Stimulated activated naive CD8-positive, alpha-beta T cell treated with anti-CD3 and anti-CD28 coated beads, Interleukin-15, Interleukin-2, amounts not matched to agents 100 ng/mL and 50 ng/mL, for 24 hours (primary cell): Measurements from ENCODE around the gene CEP83.
"Not testable (repeated sequence)": the region's sequence is repeated elsewhere in the genome, so short reads cannot be mapped to it uniquely, and the experiment has no call there.

Experiments used
- H3K27ac Mint-ChIP-seq: one replicate; pipeline ENCODE4 v1.8.0; 2021; ENCODE audit warnings: mild to moderate bottlenecking, mixed read lengths
- H3K27me3 Mint-ChIP-seq: one replicate; pipeline ENCODE4 v1.8.0; 2021; ENCODE audit warnings: mixed read lengths
- H3K36me3 Mint-ChIP-seq: one replicate; pipeline ENCODE4 v1.8.0; 2021; ENCODE audit warnings: low read depth, mixed read lengths
- H3K4me1 Mint-ChIP-seq: one replicate; pipeline ENCODE4 v1.8.0; 2021; ENCODE audit warnings: low read depth, mixed read lengths
- H3K4me3 Mint-ChIP-seq: one replicate; pipeline ENCODE4 v1.8.0; 2021; ENCODE audit warnings: mild to moderate bottlenecking, mixed read lengths
- H3K9me3 Mint-ChIP-seq: one replicate; pipeline ENCODE4 v1.8.0; 2021; ENCODE audit warnings: mixed read lengths

The CEP83 gene

DNA sequence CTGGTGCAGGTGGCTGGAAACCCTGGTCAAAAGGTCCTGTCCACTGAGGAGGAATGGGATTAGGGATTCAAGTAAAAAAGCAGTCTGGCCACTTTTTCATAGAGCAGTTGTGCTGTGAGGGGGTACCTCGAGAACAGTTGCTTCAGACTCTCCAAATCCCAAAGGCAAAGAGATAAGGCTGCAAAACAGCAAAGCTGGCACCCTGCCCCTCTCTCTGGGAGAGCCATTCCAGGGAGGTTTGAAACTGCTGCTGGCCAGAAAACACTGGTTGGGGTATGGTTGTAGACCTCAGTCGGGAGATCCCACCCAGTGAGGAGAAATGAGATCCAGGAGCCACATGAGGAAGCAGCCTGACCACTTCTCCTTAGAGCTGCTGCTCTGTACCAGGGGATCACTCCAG is 137.3 kb downstream of the CEP83 start:
- peaks cover 38% of the 10 kb centered on the region for H3K9me3 Mint-ChIP-seq
- H3K27ac Mint-ChIP-seq, result no peak overlapping the region
- H3K4me3 Mint-ChIP-seq, result no peak overlapping the region
- H3K4me1 Mint-ChIP-seq, result peaks cover 24% of the 10 kb centered on the region
- no peaks in the 10 kb centered on the region for H3K27me3 Mint-ChIP-seq
- peaks cover 85% of the 10 kb centered on the region for H3K36me3 Mint-ChIP-seq

DNA sequence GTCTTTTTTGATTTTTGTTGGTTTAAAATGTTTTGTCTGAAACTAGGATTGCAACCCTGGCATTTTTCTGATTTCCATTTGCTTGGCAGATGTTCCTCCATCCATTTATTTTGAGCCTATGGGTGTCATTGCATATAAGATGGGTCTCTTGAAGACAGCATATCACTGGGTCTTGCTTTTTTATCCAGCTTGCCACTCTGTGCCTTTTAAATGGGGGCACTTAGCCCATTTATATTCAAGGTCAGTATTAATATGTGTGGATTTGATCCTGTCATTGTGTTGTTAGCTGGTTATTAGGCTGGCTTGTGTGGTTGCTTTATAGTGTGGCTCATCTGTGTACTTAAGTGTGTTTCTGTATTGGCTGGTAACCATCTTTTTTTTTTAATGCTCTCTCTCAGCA is 139.6 kb downstream of the CEP83 start:
- H3K9me3 Mint-ChIP-seq, result peaks cover 45% of the 10 kb centered on the region

DNA sequence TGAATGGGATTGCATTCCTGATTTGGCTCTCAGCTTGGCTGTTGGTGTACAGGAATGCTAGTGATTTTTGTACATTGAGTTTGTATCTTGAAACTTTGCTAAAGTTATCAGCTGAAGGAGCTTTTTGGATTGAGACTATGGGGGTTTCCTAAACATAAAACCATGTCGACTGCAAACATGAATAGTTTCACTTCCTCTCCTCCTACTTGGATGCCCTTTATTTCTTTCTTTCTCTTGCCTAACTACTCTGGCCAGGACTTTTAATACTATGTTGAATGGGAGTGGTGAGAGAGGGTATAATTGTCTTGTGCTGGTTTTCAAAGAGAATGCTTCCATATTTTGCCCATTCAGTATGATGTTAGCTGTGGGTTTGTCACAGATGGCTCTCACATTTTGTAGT is 141.5 kb downstream of the CEP83 start:
- Mint-ChIP-seq H3K36me3 (peaks cover 61% of the 10 kb centered on the region), H3K27ac (no peak overlapping the region), H3K27me3 (no peaks in the 10 kb centered on the region), H3K4me1 (peaks cover 13% of the 10 kb centered on the region), H3K4me3 (no peak overlapping the region), H3K9me3 (peaks cover 45% of the 10 kb centered on the region)

More for the DNA sequence above, 139.6 kb downstream of the CEP83 start:
- Mint-ChIP-seq H3K4me3 (no peak overlapping the region), H3K27me3 (no peaks in the 10 kb centered on the region), H3K36me3 (peaks cover 70% of the 10 kb centered on the region), H3K27ac (no peak overlapping the region), H3K4me1 (peaks cover 13% of the 10 kb centered on the region)

DNA sequence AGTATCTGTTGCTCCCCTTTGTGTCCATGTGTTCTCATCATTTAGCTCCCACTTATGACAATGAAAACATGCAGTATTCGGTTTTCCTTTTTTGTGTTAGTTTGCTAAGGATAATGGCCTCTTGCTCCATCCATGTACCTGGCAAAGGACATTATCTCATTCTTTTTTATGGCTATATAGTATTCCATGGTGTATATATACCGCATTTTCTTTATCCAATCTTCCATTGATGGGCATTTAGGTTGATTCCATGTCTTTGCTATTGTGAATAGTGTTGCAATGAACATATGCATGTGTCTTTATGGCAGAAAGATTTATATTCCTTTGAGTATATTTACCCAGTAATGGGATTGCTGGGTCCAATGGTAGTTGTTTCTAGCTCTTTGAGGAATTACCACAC is 143.1 kb downstream of the CEP83 start:
- peaks cover 43% of the 10 kb centered on the region for H3K9me3 Mint-ChIP-seq
- peaks cover 61% of the 10 kb centered on the region for H3K36me3 Mint-ChIP-seq
- peaks cover 13% of the 10 kb centered on the region for H3K4me1 Mint-ChIP-seq
- peak overlapping the region; percentile 22 for H3K27ac Mint-ChIP-seq
- H3K4me3 Mint-ChIP-seq, H3K27me3 Mint-ChIP-seq: not testable (repeated sequence)

DNA sequence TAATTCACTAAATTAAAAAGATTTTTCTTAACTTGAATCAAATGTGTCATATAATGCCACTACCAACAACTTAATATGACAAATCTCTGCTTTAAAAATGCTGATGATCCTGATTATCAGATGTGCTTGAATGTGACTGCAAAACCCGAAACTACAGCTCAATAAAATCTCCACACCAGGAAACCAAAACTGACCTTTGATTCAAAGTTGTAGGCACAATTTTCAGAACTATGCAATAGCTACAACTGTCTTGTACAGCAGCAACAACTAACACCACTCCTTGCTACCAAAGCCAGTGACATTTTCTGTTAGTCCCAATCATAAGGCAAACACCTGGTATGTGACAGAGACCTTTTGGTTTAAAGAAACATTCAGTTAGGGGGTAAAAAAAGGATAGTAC is 147.3 kb downstream of the CEP83 start:
- H3K27me3 Mint-ChIP-seq, result no peaks in the 10 kb centered on the region
- H3K4me1 Mint-ChIP-seq, result peaks cover 17% of the 10 kb centered on the region
- peaks cover 7% of the 10 kb centered on the region for H3K9me3 Mint-ChIP-seq
- H3K27ac Mint-ChIP-seq, result no peak overlapping the region
- H3K4me3 Mint-ChIP-seq, result no peak overlapping the region
- H3K36me3 Mint-ChIP-seq, result peaks cover 63% of the 10 kb centered on the region

DNA sequence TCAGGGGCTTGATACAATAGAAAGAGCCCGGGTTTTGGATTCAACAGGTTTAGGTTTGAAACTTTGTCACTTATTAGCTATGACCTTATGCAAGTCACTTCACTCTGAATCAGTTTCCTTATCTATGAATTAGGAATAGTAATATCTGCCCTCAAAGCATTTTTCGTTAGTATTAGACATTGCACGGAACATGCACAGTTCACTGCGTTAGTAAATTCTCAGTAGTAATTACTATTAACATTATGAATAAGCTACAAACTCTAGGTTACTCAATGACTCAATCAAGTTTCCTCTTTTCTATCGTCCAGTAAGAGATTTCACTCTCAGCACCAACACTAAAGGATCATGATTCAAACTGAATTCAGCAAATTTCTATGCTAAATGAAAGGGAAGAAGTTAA is 150.3 kb downstream of the CEP83 start:
- Mint-ChIP-seq H3K4me3 (no peak overlapping the region), H3K27me3 (no peaks in the 10 kb centered on the region), H3K36me3 (peaks cover 82% of the 10 kb centered on the region), H3K4me1 (peaks cover 41% of the 10 kb centered on the region), H3K9me3 (no peaks in the 10 kb centered on the region), H3K27ac (no peak overlapping the region)

DNA sequence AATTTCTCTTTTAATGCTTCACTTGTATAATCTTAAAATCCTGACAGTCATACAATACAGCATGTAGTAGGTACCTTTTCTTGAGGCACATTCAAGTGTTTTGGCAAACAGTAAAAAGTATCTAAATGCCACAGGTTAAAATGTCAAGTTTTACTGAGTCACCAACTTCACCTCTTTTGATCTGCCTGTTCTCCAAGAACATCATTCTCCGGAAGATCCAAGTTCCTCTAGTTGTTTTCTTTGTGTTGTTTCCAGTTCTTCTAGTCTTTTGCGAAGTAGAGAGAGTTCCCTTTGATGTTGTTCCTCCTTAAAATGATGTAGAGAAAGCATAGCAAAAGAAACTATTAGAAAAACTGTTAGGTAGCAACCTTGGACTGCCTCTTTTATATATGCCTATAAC is 151.1 kb downstream of the CEP83 start:
- H3K4me1 Mint-ChIP-seq, result peaks cover 47% of the 10 kb centered on the region
- H3K27ac Mint-ChIP-seq, result peak overlapping the region; percentile 17
- no peaks in the 10 kb centered on the region for H3K9me3 Mint-ChIP-seq
- no peaks in the 10 kb centered on the region for H3K27me3 Mint-ChIP-seq
- H3K36me3 Mint-ChIP-seq, result peaks cover 84% of the 10 kb centered on the region
- H3K4me3 Mint-ChIP-seq, result no peak overlapping the region

DNA sequence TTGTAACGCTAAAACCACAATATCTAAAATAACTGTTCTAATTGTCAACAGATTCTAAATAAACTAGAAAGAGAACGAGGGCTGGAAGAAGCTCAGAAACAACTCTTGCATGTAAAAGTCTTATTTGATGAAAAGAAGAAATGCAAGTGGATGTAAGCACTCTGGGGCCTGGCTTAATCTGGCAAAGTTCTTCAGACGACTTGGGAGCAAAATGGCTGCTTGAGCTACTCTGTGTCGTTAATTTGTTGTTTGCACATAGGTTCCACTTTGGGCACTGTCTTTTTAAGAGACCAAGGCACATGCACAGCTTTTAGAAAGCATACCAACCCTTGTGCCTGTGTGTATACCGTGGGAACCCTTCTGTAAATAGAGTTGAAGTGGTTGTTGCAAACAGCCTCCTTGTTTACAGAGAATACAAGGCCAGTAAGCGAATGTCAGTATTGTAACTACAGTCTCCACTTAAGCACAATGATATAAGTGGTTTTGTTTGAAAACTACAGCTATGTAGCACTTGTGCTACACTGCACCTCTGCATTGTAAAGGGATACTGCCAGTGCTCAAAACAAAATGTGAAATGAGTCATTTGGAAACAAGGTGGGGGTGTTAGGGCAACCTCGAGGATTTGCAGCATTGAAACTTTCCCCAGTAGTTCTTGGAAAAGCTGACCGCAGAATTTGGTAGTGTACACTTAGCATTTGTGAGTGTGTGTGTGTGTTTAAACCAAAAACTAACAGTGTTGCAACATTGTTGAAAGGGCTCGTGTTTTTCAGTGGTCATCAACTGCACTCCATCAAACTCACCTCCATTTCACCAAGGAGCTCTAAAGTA is 154.3 kb downstream of the CEP83 start:
- H3K27me3 Mint-ChIP-seq, result no peaks in the 10 kb centered on the region
- peaks cover 85% of the 10 kb centered on the region for H3K36me3 Mint-ChIP-seq
- H3K4me3 Mint-ChIP-seq, result peak overlapping the region; percentile 64
- H3K4me1 Mint-ChIP-seq, result peaks cover 46% of the 10 kb centered on the region
- H3K9me3 Mint-ChIP-seq, result no peaks in the 10 kb centered on the region
- peak overlapping the region; percentile 82 for H3K27ac Mint-ChIP-seq

DNA sequence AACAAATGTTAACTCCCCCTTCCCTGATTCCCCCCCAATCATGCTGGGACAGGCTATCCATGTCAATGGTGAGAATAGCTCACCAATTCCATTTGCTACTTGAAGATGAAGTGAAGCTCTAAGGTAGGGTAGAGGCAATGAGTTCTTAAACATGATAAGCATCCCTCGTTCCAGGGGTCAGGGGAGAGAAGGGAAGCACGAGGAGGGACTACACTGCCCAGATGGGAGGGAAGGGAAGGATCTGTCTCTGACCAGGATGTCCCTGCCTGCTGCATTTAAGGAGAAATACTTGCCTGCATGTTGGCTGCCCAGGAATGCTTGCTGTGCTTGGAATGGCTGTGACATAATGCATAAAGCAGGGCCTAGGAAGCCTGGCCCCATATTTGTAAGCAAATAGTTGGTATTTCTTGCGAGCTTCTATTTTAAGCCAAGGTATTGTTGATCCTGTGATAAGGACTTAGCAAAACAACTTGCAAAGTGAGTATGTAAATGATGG is 155.1 kb downstream of the CEP83 start:
- H3K27ac Mint-ChIP-seq, result peak overlapping the region; percentile 65
- no peak overlapping the region for H3K4me3 Mint-ChIP-seq
- H3K4me1 Mint-ChIP-seq, result peaks cover 44% of the 10 kb centered on the region

DNA sequence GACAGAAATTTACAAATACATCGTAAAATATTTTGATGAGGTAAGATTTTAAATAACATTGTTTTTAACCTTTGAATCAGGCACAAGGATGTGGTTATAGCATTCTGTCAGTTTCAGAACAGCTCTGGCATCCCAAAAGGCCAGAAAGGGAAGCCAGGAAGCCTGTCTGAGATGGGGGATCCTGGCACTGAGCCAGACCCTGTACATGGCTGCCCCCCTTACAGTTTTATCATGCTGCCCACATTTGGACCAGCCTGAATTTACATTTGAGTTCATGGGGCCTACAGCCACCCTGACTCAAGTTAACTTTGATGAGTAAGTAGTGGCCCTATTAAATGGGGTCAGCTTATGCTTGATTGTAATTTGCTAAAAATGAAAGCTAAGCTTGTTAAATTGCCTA is 155.7 kb downstream of the CEP83 start:
- Mint-ChIP-seq H3K27ac (no peak overlapping the region), H3K4me1 (peaks cover 44% of the 10 kb centered on the region), H3K27me3 (no peaks in the 10 kb centered on the region), H3K4me3 (no peak overlapping the region), H3K36me3 (peaks cover 85% of the 10 kb centered on the region), H3K9me3 (no peaks in the 10 kb centered on the region)

More for the DNA sequence above, 155.1 kb downstream of the CEP83 start:
- peaks cover 88% of the 10 kb centered on the region for H3K36me3 Mint-ChIP-seq
- no peaks in the 10 kb centered on the region for H3K9me3 Mint-ChIP-seq
- H3K27me3 Mint-ChIP-seq, result no peaks in the 10 kb centered on the region

DNA sequence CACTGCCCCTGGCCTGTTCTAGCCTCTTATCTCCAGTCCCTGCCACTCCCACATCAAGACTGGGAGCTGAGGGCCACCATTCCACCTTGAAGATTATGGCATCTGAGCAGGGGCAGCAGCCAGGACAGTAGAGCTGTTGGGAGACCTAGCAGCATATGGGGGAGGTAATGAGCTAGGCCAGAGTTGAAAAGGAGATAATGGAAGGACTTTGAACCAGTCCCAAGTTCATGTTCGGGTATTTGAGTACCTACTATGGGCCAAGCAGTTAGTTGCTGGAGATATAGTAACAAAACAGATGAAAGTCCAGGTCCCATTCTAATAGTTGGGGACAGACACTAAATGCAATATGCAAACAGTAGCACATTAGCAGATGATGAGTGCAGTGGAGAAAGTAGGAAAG is 159.8 kb downstream of the CEP83 start:
- H3K9me3 Mint-ChIP-seq, result no peaks in the 10 kb centered on the region
- peaks cover 65% of the 10 kb centered on the region for H3K36me3 Mint-ChIP-seq
- no peaks in the 10 kb centered on the region for H3K27me3 Mint-ChIP-seq
- no peak overlapping the region for H3K27ac Mint-ChIP-seq
- no peak overlapping the region for H3K4me3 Mint-ChIP-seq
- peaks cover 19% of the 10 kb centered on the region for H3K4me1 Mint-ChIP-seq

DNA sequence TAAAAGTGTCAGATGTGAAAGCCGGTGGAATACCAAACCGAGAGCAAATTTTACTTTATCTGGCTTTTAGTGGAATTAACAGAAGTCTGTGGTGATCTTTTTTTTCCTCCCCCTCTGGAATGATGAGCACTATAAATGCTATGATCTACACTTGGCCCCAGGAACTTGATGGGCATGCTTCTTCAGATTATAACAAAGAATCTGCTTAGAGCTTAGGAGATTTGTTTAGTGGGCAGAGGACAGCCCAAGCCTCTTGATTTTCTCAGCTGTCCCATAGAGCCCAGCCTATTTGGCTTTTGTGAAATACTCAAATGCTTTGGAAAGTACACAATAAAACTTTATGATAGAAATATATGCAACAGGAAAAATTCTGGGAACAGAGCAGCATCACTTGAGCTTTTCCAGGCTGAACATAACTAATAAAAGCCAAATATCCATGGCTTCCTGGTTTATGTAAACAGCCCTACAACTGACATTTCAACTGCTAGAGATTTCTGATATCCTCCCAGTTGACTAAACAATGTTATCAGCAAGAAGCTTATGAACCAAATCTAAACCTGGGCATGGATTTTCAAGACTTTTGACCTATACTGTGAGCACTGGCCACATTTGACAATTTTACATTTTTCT is 161.7 kb downstream of the CEP83 start:
- Mint-ChIP-seq H3K4me1 (peaks cover 8% of the 10 kb centered on the region), H3K27ac (no peak overlapping the region), H3K27me3 (no peaks in the 10 kb centered on the region), H3K36me3 (peaks cover 55% of the 10 kb centered on the region), H3K9me3 (no peaks in the 10 kb centered on the region), H3K4me3 (no peak overlapping the region)

DNA sequence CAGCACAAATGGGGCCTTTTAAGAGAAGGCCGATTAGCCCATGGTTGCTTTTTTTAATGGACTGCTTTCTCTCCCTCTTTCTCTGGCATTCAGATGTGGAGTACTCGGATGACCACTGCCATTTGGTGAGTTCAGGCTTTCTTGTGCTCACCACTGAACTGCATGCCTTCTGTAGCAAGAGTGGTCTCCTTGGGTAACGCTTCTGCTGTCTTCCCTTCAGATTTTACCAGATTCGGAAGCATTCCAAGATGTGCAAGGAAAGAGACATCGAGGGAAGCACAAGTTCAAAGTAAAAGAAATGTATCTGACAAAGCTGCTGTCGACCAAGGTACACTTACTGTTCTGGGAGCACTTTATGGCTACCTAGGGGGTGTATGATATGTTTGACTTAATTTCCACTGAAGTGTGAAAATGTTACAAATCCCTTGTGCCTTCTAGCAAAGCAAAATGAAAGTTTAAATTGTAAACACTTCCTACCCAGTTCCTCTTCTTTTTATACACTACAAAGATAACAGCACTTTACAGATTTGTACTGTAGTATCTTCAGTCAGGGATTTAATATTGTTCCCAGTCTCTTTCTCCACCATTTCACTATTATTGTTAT is 162.5 kb downstream of the CEP83 start:
- no peaks in the 10 kb centered on the region for H3K27me3 Mint-ChIP-seq
- H3K27ac Mint-ChIP-seq, result no peak overlapping the region
- no peaks in the 10 kb centered on the region for H3K9me3 Mint-ChIP-seq
- H3K4me3 Mint-ChIP-seq, result no peak overlapping the region
- H3K36me3 Mint-ChIP-seq, result peaks cover 47% of the 10 kb centered on the region
- H3K4me1 Mint-ChIP-seq, result peaks cover 8% of the 10 kb centered on the region

DNA sequence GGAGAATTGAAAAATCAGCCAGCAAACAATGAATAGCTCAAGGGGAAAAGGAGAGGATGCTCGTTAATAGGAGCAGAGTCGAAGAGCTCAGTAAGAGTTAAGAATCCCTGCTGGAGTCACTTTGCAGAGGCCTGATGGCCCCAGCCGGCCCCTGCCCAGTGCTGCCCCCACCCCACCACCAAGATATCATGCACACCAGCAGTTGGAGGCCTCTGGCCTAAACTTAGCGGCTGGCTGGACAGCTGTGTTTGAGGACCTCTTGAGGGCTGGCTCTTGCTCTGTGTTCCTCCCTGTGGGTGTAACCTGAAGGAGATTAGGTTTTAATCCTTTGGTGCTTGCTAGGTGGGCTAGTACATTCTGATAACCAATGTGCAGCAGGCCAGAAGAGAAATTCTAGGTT is 169.3 kb downstream of the CEP83 start:
- Mint-ChIP-seq H3K36me3 (peaks cover 35% of the 10 kb centered on the region), H3K27ac (no peak overlapping the region), H3K27me3 (no peaks in the 10 kb centered on the region), H3K4me3 (no peak overlapping the region), H3K4me1 (no peaks in the 10 kb centered on the region), H3K9me3 (no peaks in the 10 kb centered on the region)
